GM19193 (cell line): ENCODE data around the gene STK32A.

ENCODE experiments used
- POLR2A ChIP-seq: IDR thresholded peaks from 4 replicates; pipeline ENCODE4 v1.6.1; 2011; ENCODE audit not compliant: insufficient read depth, insufficient read length; ENCODE audit errors: extremely low read depth

STK32A gene

GRCh38 chr5:147359101-147359500 lies 124.3 kb downstream of the STK32A start:
- TF ChIP-seq POLR2A: no peak

- no peak for TF ChIP-seq POLR2A
These were observed 124.8 kb downstream of the STK32A start for GRCh38 chr5:147359581-147359980.

GRCh38 chr5:147360816-147361215 lies 126.0 kb downstream of the STK32A start:
- no peak for TF ChIP-seq POLR2A

- no peak for TF ChIP-seq POLR2A
These were observed 126.8 kb downstream of the STK32A start for GRCh38 chr5:147361441-147362175.

- TF ChIP-seq POLR2A: no peak
These were observed 135.0 kb downstream of the STK32A start for GRCh38 chr5:147369742-147370374.

- no peak for TF ChIP-seq POLR2A
These were observed 136.5 kb downstream of the STK32A start for GRCh38 chr5:147371290-147371689.

GRCh38 chr5:147372191-147372590 lies 137.4 kb downstream of the STK32A start:
- TF ChIP-seq POLR2A: no peak

- TF ChIP-seq POLR2A: no peak
These were observed 138.5 kb downstream of the STK32A start for GRCh38 chr5:147373328-147373727.

- no peak for TF ChIP-seq POLR2A
These were observed 140.3 kb downstream of the STK32A start for GRCh38 chr5:147375151-147375550.

- no peak for TF ChIP-seq POLR2A
These were observed 142.9 kb downstream of the STK32A start for GRCh38 chr5:147377682-147378081.

- no peak for TF ChIP-seq POLR2A
These were observed 146.7 kb downstream of the STK32A start for GRCh38 chr5:147381555-147381954.

- TF ChIP-seq POLR2A: no peak
These were observed 147.9 kb downstream of the STK32A start for GRCh38 chr5:147382776-147383175.

GRCh38 chr5:147384346-147385193 lies 149.7 kb downstream of the STK32A start:
- TF ChIP-seq POLR2A: no peak

GRCh38 chr5:147387109-147387508 lies 152.3 kb downstream of the STK32A start:
- no peak for TF ChIP-seq POLR2A
